Osteocyte (in vitro differentiated cells): Measurements from ENCODE around the gene MYO1A. TPM values are rescaled to one million over a fixed set of nuclear protein-coding genes. Genes with fewer than 3 reads are reported as not detected.

Experiments used
- DNase-seq: peaks from one replicate; pipeline ENCODE4 v3.0.0; 2021; ENCODE audit warnings: mixed read lengths; ENCODE audit not compliant: unreplicated experiment; ENCODE audit errors: extremely low spot score
- H3K27ac Mint-ChIP-seq: one replicate; pipeline ENCODE4 v1.8.0; 2021; ENCODE audit warnings: mild to moderate bottlenecking, mixed read lengths; ENCODE audit not compliant: unreplicated experiment
- H3K27me3 Mint-ChIP-seq: one replicate; pipeline ENCODE4 v1.8.0; 2021; ENCODE audit warnings: mixed read lengths; ENCODE audit not compliant: unreplicated experiment
- H3K36me3 Mint-ChIP-seq: one replicate; pipeline ENCODE4 v1.8.0; 2021; ENCODE audit warnings: mixed read lengths; ENCODE audit not compliant: unreplicated experiment
- H3K4me1 Mint-ChIP-seq: one replicate; pipeline ENCODE4 v1.8.0; 2021; ENCODE audit warnings: mixed read lengths; ENCODE audit not compliant: unreplicated experiment
- H3K4me3 Mint-ChIP-seq: one replicate; pipeline ENCODE4 v1.8.0; 2021; ENCODE audit warnings: mild to moderate bottlenecking, moderate library complexity, mixed read lengths; ENCODE audit not compliant: unreplicated experiment
- H3K9me3 Mint-ChIP-seq: one replicate; pipeline ENCODE4 v1.8.0; 2021; ENCODE audit warnings: mixed read lengths; ENCODE audit not compliant: unreplicated experiment
- CTCF ChIP-seq: fragments of 200-600 bp; sonication (generic); IDR thresholded peaks from 2 replicates; pipeline ENCODE4 v1.5.0; 2021; ENCODE audit warnings: antibody characterized with exemption, mild to moderate bottlenecking, moderate library complexity
- total RNA-seq: library from RNA; stranded (reverse); gene quantifications from 2 replicates; pipeline ENCODE4 v1.2.1, GENCODE V29; 2021

Gene MYO1A
- total RNA-seq, 1 donor from 2014 or later, result not detected

DNA sequence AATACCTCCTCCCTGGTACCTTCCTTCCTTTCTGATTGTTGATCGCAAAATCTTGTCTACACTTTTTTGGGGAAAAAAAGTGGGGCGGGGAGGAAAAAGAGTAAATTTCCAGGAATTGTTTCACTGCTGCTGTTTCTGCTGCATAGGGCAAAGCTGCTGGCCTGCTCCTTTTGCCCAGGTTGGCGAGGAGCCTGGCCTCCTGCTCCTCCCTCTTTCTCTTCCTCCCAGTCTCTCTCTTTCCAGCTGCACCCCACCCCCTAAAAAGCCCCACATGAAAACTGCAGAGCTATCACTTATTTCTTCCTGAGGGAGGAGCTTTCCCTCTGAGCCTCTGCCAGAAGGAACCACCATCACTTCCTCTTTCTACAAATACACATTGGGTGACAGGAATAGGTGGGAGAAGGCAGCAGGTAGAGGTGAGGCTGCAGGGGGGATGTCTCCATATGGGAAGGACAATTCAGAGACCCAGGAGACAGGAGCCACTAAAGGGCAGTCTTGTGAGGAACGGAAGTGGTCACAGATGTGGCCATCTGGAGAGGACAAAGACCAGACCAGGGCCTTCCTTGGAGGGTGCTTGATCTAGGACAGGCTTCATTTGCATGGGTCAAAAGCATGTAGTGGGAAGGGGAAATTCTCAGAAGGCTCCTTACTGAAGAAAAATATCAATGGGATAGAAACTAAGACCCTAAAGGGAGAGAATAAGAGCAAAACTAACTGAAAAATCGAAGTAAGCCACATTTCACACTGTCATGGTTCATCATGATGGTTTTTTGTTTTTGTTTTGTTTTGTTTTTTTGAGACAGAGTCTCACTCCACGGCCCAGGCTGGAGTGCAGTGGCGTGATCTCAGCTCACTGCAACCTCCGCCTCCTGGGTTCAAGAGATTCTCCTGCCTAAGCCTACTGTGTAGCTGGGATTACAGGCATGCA, 58.3 kb downstream of the MYO1A start:
- Mint-ChIP-seq H3K9me3 (no peaks in the 10 kb centered on the region), H3K36me3 (peaks cover 6% of the 10 kb centered on the region), H3K4me1 (peaks cover 2% of the 10 kb centered on the region), H3K4me3 (no peak overlapping the region), H3K27ac (no peak overlapping the region), H3K27me3 (peaks cover 25% of the 10 kb centered on the region)
- DNase-seq, result peak; percentile 36
- no peak for TF ChIP-seq CTCF

GRCh38 chr12:56990648-56991318, 59.1 kb downstream of the MYO1A start:
- Mint-ChIP-seq H3K27me3 (peaks cover 32% of the 10 kb centered on the region), H3K27ac (no peak overlapping the region), H3K36me3 (peaks cover 4% of the 10 kb centered on the region), H3K9me3 (no peaks in the 10 kb centered on the region), H3K4me3 (no peak overlapping the region), H3K4me1 (peaks cover 2% of the 10 kb centered on the region)
- TF ChIP-seq CTCF, result no peak
- DNase-seq, result peak; percentile 48

- no peak for TF ChIP-seq CTCF
- Mint-ChIP-seq H3K27ac (no peak overlapping the region), H3K4me1 (peaks cover 2% of the 10 kb centered on the region), H3K9me3 (no peaks in the 10 kb centered on the region), H3K27me3 (peaks cover 34% of the 10 kb centered on the region), H3K4me3 (no peak overlapping the region), H3K36me3 (no peaks in the 10 kb centered on the region)
- DNase-seq, result no peak
Measured at GRCh38 chr12:56989861-56990610, 59.9 kb downstream of the MYO1A start.

- peaks cover 2% of the 10 kb centered on the region for H3K4me1 Mint-ChIP-seq
- H3K36me3 Mint-ChIP-seq, result no peaks in the 10 kb centered on the region
- H3K27me3 Mint-ChIP-seq, result peaks cover 39% of the 10 kb centered on the region
- H3K27ac Mint-ChIP-seq, result no peak overlapping the region
- no peak for TF ChIP-seq CTCF
- no peaks in the 10 kb centered on the region for H3K9me3 Mint-ChIP-seq
- DNase-seq, result peak; percentile 63
- H3K4me3 Mint-ChIP-seq, result no peak overlapping the region
Measured at GRCh38 chr12:56988207-56988739, 61.7 kb downstream of the MYO1A start.
